Amygdala (tissue), 56 donors: ENCODE measurements around the gene ARL4D.
"Not testable (repeated sequence)": the region's sequence is repeated elsewhere in the genome, so short reads cannot be mapped to it uniquely, and the experiment has no call there.

Source experiments
- DNase-seq, 56 donors: peaks; one replicate each; lab custom pipeline; 2025; lab: John Stamatoyannopoulos, UW

Gene ARL4D

DNA sequence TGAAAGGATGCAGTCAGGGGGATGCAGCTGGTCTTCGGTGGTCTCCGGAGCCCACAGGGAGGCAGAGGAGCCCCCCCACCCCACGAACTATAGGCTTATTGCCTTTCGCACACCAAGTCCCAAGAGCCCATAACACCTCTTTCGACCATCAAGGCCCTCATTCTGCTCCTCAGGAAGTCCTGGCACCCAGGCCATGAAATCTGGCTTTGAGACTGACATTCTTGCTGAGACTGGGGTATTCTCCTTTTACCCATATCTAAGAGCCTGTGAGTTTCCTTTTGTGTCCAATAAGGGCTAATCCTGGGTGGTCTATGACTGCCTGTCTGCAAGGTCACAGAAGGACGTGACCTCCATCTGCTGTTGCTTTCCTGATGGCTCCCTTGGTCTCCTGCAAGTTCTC is 6.4 kb upstream of the ARL4D start:
- no peak for DNase-seq

DNA sequence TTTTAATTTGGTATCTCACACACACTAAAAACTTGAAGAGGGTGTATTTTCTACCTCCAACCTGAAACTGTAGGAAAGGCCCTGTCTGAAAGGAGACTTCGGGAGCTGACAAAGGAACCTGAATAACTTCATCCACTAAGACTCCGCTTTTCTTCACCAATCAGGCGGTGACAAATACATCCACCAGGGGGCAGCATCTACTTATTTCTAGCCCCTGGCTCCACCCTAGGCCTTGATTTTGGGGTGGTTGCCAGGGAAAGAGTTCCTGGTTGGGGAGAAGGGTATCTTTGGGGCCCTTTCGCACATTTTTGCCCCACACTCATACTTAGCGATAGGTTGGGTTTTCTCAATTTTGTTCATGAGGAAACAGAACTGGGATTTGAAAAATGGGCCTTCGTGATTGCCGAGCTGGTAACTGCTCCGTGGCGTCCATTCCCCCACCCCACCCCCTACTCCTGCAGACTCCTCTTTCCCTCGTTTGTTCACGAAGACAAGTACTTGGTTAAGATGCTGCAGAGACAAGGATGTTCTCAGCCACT is 4.8 kb upstream of the ARL4D start:
- peak; percentile 41 to 97 (median 80) for DNase-seq

DNA sequence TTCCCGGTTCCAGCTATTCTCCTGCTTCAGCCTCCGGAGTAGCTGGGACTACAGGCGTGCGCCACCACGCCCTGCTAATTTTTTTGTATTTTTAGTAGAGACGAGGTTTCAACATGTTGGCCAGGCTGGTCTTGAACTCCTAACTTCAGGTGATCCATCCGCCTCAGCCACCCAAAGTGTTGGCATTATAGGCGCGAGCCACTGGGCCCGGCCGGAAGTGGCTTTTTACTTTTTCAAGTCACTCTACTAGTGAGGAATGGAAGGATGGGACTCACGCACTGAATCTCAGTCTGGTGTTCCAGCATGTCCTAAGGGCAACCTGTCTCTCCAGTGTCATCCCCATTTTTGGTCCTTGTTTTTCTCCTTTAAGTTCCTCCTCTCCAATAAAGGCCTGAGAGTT is 4.1 kb upstream of the ARL4D start:
- DNase-seq, result not testable (repeated sequence)

DNA sequence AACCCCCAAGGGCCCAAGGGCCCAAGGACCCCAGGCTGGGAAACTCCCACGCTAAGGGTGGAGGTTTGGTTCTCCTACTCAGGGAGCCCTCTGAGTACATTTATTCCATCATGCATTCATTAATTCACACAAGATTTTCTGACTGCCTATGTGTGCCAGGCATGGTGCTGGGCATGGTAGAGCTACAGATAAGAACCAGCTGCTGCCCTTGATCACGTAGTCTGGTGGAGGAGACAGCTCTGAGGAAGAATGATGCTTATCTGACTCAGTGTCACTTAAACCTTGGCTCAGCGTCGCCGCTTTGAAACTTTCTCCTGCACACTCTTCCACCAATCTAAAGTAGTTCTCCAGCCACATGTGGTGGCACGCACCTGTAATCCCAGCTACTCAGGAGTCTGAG is 3.6 kb upstream of the ARL4D start:
- no peak for DNase-seq

DNA sequence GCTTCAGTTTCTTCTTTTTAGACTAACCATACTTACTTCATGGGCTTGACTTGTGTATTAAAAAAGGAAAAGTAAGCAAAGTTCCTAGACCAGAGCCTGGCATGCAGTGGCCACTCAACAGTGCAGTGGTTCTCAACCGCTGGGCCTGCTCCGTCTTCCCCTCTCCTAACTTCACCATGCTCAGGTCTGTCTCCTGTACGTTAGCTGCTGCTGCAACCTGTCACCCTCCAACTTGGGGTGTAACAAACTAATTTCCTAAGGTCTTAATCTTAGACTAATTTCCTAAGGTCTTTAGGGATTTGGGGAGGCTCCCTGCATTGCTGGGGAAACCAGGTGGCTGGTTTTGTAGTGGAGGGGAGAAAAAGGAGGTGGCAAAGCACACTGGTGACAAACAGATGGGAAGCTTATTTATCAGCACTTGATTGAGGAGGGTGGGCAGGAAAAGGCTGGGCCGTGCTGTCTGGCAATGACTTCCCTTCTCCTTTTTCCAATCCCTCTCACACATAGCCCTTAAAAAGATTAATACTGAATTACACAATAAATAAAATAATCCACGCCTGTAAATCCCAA is 2.2 kb upstream of the ARL4D start:
- DNase-seq, result no peak

DNA sequence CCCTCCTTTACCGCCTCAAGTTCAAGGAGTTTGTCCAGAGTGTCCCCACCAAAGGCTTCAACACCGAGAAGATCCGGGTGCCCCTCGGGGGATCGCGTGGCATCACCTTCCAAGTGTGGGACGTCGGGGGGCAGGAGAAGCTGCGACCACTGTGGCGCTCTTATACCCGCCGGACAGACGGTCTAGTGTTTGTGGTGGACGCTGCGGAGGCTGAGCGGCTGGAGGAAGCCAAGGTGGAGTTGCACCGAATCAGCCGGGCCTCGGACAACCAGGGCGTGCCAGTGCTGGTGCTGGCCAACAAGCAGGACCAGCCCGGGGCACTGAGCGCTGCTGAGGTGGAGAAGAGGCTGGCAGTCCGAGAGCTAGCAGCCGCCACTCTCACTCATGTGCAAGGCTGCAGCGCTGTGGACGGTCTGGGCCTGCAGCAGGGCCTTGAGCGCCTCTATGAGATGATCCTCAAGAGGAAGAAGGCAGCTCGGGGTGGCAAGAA is 1.1 kb downstream of the ARL4D start:
- DNase-seq, result peak in 2 of 56 donors; percentile 6 to 13

DNA sequence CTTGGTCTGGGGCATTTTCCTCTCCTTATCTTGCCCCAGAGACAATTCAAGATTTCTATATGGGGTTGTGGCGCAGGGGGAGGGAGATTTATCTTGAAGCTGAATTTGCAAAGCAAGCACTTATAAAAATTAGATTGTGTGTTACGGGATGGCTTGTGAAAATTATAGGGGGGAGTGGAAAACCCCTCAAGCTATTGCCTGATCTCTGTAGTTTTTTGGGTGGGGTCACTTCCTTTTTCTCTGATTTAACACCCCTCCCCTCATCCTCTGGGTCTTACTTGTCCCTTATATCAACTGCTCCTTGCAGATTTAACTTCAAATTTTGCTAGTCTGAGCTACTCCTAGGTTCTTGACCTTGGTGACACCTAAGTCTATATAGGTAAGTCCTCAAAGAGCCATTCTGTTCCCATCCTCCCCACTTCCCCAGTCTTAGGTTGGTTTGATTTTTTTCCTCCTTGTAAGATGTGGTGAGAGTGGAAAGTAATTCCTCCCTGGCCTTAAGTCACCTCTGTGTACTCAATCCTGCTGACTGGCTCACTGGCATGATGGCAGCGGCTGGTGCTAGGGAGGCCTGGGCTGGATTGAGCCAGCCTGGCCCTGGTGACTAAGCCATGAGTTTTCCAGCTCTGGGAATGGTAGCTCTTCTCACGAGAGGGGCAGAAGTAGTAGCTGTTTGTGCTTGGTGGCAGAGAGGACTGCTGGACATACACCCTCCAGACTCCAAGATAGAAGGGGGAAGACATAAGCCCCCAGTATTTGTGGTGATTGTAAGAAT is 2.3 kb downstream of the ARL4D start:
- DNase-seq, result peak in 2 of 56 donors; percentile 15 to 21

DNA sequence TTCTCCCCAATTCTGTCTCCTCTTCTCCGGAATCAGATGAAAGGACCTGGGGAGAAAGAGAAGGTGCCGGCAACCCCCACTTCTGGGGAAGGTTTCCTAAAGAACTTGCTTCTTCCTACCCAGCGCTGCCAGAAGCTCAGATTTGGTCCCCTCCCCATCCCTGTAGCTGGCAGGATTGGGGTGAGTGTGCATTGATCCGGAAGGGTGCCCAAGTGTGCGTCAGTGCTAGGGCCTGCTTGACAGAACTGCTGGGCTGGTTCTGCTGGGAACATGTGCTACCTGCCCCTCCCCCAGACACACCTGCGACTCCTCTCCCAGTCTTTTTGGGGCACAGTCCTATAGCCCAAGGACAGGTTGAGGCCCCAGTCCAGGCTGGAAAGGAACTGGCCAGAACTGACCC is 3.3 kb downstream of the ARL4D start:
- DNase-seq, result no peak

DNA sequence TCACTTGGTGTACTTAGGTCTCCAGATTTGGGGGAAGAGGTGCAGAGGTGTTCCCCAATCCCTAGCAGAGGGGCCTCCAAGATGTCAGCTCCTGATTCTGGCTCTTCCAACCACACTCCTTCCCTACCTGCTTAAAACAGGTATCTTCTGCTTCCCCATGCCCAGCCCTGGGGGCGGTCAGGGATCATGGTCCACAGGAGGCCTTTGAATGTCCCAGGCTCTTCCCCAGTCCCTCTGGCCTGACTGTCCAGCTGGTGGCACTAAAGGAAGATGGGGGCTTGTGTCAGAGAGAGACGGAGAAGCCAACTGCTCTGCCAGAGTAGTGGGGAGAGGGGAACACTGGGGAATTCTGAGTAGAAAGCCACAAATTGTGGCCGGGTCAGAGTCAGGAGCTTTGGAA is 3.8 kb downstream of the ARL4D start:
- DNase-seq, result no peak

DNA sequence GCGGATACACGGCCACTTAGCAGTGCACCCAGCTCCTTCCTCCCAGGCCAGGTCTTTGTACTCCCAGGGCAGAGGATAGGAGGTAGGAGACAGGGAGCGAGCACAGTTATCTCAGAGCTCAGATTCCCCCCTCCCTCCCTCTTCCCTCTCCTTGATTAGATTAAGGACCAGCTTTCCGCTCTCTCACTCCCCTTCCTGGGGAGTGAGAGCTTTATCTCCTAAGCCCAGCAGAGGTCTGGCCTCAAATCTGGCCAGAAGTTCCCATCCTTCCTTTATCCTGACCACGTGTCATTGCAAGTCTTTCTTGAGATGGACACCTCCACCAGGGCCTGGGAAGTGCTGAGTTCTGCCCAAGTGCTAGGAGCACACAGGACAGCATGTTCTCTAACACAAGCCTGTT is 5.1 kb downstream of the ARL4D start:
- DNase-seq, result no peak

DNA sequence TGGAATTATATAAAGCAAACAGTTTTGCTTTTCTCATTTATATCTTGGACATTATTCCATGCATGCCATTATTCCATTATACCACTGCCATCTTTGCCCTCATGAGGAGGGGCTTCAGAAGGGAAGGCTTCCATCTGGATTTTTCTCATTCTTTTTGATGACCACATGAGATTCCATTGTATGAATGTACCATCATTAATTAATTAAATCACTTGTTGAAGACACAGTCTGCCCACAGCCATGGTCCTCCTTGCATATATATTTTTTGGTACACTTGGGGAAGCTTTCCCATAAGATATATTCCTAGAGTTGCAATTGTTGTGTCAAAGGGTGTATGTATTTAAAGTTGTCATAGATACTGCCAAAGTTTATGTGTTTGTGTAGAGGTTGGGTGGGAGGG is 7.1 kb downstream of the ARL4D start:
- no peak for DNase-seq

DNA sequence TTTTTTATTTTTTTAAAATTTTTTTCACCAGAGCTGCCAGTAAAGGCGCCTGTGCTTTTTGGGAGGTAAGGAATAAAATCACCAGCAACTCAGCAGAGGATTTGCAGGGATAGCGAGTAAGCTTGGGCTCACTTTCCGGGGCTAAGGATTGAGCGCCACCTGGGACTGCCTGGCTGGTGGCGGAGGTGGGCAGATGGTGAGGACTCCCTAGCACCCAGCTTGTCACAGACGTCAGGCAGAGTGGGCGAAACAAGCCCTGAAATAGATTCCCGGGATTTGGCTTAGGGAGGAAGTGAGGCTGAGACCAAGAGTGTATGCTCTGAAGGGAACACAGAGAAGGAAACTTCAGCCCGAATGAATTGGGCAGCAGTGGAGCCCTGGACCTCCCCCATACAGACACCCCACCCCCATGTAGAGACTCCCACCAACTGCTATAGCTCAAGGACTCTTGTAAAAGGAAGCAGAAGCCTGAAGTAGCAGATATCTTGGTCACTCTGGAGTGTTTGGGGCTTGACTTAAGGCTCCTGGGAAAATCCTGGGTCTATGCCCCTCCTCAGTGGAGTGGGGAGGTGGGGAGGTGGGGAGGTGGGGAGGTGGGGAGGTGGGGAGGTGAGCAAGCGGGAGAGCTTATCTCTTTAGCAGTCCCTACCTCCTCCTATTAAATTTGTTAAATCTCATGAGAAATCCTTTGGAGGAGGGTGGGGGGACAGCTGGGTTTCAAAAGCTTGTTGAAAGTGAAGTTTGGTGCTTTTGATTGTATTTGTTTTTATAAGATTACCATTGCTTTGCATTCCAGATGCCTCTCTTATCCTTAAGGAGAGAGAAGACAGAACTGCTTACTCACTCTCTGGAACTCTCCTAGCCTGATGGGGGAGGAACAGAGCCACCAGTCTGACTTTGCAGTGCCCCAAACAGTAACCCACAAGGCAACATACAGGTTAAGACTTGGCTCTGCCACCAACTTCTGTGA is 8.2 kb downstream of the ARL4D start:
- peak in 31 of 56 donors; percentile 4 to 67 (median 36) for DNase-seq

DNA sequence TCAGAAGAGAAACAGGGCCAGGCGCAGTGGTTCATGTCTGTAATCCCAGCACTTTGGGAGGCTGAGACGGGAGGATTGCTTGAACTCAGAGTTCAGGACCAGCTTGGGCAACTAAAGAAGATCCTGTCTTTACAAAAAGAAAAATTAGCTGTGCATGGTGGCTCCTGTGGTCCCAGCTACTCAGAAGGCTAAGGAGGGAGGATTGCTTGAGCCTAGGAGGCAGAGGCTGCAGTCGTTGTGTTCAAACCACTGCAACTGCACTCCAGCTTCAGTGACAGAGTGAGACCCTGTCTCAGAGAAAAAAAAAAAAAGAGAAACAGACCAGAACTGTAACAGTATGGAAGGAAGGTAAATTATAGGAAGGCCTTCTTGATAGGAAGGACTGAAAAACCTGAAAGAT is 10.3 kb downstream of the ARL4D start:
- DNase-seq, result no peak

DNA sequence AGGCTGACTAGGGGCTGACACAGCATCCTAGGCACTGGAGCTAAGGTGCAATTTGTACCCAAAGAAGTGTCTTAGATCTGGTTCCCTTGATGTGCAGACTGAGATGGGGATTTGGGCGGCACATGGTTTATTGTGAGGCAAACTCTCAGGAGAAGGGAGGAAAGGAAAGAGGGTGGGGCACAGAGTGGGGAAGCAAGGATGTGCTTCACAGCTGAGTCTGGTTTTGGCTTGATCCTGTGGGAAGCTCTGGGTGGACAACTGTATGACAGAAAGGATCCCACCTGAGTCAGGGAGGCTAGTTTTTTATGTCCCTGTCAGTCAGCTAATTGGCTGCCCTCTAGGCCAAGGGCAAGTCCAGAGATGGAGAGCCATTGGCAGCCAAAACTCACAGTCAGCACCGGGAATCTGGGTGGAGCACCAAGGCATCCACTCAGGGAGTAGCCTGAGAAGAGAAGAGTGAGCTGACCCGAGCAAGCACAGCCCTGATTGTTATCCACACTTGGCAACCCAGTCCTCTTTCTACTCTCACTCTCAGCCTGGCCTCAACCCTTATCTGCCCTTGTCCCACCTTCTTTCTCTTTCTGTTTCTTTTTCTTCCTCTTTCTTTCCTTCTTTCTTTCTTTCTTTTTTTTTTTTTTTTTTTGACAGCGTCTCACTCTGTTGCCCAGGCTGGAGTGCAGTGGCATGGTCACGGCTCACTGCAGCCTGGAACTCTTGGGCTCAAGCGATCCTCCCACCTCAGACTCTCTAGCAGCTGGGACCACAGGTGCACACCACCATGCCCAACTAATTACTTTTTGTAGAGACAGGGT is 12.0 kb downstream of the ARL4D start:
- DNase-seq, result no peak

DNA sequence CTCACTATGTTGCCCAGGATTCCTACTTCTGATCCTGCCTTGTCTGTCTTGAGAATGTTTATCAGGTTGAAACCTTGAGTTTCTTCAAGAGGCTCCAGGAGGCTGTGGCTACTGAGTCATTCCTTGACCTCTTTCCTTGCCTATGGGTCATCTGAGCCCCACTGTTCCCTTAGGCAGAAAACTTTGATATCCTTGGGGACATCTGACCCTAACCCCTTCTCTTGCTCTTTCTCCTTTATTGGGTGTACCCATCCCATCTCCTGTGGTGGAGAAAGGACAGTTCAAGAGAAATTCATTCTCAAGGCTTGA is 12.5 kb downstream of the ARL4D start:
- no peak for DNase-seq

DNA sequence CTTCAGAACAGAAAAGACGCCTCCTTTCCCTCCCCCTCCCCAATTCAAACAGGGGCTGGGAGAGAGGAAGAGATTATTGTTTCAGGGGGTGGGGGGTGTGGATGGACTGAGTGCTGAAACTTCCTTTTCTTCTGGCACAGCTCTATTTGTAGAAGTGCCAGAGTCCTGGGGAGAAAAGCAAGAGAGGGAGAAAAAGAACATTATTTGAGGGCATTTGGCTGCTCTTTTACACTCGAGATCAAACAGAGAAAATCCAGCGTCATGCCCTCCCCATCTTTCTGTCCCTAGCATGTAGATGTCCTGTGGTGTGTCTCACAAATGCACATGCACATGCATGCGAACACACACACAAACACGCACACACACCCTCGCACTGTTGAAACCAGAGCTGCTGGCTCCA is 13.0 kb downstream of the ARL4D start:
- DNase-seq, result no peak

DNA sequence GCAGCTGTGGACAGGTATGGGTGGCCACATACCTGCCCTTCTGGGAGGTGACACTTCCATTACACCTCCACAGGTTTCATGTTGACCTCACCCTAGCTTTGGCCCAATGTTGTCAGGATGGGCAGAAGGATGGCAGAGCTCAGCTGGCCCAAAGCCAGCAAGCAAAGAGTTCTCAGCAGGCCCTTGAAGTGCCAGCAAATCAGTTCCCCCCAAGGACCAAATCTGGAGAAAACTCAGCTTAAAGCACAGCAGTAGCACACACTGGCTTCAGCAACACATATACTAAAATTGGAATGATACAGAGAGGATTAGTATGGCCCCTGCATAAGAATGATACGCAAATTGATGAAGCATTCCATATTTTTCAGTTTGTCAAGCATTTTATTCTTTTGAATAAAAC is 13.4 kb downstream of the ARL4D start:
- DNase-seq, result no peak

DNA sequence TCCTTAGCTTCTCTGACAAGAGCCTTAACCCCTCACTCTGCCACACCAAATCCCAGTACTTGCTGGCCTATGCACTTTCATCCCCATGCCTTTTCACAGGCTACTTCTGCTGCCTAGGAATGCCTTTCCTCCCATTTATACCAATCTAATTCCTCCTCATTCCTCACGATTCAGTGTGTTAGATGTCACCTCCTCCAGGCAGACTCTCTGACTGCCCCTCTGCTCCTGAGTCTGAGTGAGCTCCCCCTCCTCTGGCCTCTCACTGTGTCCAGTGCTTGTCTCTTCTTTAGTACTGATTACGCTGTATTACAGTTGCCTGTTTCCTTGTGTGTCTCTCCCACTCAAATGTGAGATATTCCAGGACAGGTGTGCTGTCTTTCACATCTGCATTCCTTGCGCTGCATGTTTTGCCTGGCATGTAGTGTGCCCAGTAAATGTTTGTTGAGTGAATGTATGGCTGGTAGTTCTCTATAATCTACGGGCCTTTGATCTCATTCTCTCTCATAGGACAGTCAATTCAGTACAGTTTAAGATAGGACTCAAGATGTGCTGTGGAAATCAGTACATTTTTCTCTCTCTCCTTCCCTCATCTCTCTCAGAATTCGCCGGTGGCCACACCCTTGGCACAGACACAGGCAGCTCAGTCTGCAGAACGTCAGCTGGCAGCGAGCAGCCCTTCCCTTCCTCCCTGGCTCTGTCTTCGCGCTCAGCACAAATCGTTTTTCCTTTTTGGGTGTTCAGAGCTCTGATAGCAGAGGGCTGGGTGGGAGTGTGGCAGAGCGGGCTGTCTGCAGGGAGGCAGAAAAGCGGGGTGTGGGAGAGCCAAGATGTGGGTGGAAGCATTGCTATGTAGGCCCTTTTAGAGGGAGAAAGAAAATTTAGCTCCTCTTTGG is 18.5 kb downstream of the ARL4D start:
- peak in 45 of 56 donors; percentile 8 to 87 (median 43) for DNase-seq
